HepG2 (cell line): Measurements from ENCODE around the gene ATXN7L3. TPM values are rescaled to one million over a fixed set of nuclear protein-coding genes. Genes with fewer than 3 reads are reported as not detected.

Experiments
- ATAC-seq: fragments of 200-7000 bp; cut with Tn5 transposase; 3 replicates; pipeline ENCODE4 v1.9.1; 2020; ENCODE audit warnings: mild to moderate bottlenecking, moderate library complexity
- BruUV-seq: library from RNA; stranded (reverse); fragments of 400-500 nt; replicated peaks from 2 replicates; lab custom pipeline; 2021; lab: Mats Ljungman, UMichigan
- CTCF ChIA-PET: fragments of 300-600 bp; formaldehyde crosslinking; extraction: SDS; loops from one replicate; lab custom pipeline; 2021; ENCODE audit warnings: low total read pairs, inconsistent platforms, low intra/inter-chr PET ratio; lab: Yijun Ruan, JAX
- POLR2A ChIA-PET: fragments of 350-600 bp; sonication (Branson Sonifier 250); formaldehyde crosslinking; loops from one replicate; lab custom pipeline; 2020; ENCODE audit warnings: antibody characterized with exemption, inconsistent platforms; lab: Yijun Ruan, JAX
- DNase-seq: peaks from one replicate; pipeline ENCODE4 v3.0.0-alpha.2; 2015; ENCODE audit warnings: low spot score
- FAIRE-seq: peaks from 3 replicates; lab custom pipeline; 2011; peaks lifted over from hg19 to GRCh38; lab: Jason Lieb, UNC
- H2AFZ ChIP-seq: one replicate; pipeline ENCODE4 v1.6.1; 2011; ENCODE audit warnings: low read length, inconsistent platforms
- H3K27ac ChIP-seq: fragments of 300-600 bp; 3 replicates; pipeline ENCODE4 v1.8.0; 2011; ENCODE audit warnings: mixed run types, mild to moderate bottlenecking, mixed read lengths, low read length, inconsistent platforms; ENCODE audit not compliant: insufficient read depth; ENCODE audit errors: extremely low read length
- H3K27me3 ChIP-seq, 2 experiments: fragments of 200-600 bp in 1 of 2; 2 replicates in 1 of 2; 3 replicates in 1 of 2; pipeline versions ENCODE4 v1.6.0 to v1.8.0; 2011; ENCODE audit warnings: low read length in 2 of 2, mild to moderate bottlenecking in 2 of 2, moderate library complexity in 2 of 2, inconsistent platforms in 1 of 2; ENCODE audit not compliant: insufficient read depth in 2 of 2, control insufficient read depth in 1 of 2
- H3K36me3 ChIP-seq, 2 experiments: fragments of 200-600 bp in 1 of 2; replicated peaks in 1 of 2; 2 replicates in 1 of 2; 3 replicates in 1 of 2; pipeline versions ENCODE4 v1.5.1 to v1.8.0; 2011; ENCODE audit warnings: low read length in 2 of 2, inconsistent platforms in 1 of 2; ENCODE audit not compliant: insufficient read depth in 2 of 2, control insufficient read depth in 1 of 2
- H3K4me1 ChIP-seq: 2 replicates; pipeline ENCODE4 v1.5.1; 2012; ENCODE audit warnings: low read length, inconsistent platforms; ENCODE audit not compliant: insufficient read depth
- H3K4me2 ChIP-seq: 2 replicates; pipeline ENCODE4 v1.6.0; 2011; ENCODE audit warnings: low read depth, low read length, inconsistent platforms
- H3K4me3 ChIP-seq, 3 experiments: fragments of 200-600 bp in 1 of 3; sonication (generic), shearing (Covaris generic) in 1 of 3; replicated peaks in 1 of 3; 2 replicates each; pipeline ENCODE4 v1.5.1; 2011 to 2016; ENCODE audit warnings: low read length in 3 of 3, inconsistent platforms in 2 of 3, low read depth in 2 of 3, mild to moderate bottlenecking in 2 of 3, control low read depth in 1 of 3, mixed read lengths in 1 of 3; ENCODE audit not compliant: insufficient read depth in 1 of 3
- H3K79me2 ChIP-seq: one replicate; pipeline ENCODE4 v1.6.1; 2011; ENCODE audit warnings: low read length, inconsistent platforms; ENCODE audit not compliant: insufficient read depth
- H3K9ac ChIP-seq: 2 replicates; pipeline ENCODE4 v1.6.0; 2011; ENCODE audit warnings: mild to moderate bottlenecking, low read depth, low read length, inconsistent platforms; ENCODE audit not compliant: insufficient read depth
- H3K9me3 ChIP-seq: 2 replicates; pipeline ENCODE4 v1.5.1; 2012; ENCODE audit warnings: mild to moderate bottlenecking, low read length
- H4K20me1 ChIP-seq: 2 replicates; pipeline ENCODE4 v1.6.0; 2011; ENCODE audit warnings: inconsistent platforms, mild to moderate bottlenecking, low read length, moderate library complexity; ENCODE audit not compliant: insufficient read depth
- AGO2 ChIP-seq: fragments of 200-400 bp; formaldehyde crosslinking; optimal IDR thresholded peaks from 2 replicates; pipeline ENCODE3; 2017; ENCODE audit warnings: mild to moderate bottlenecking, low read depth, low read length, moderate library complexity
- DNMT1 ChIP-seq: sonication (generic); formaldehyde crosslinking; IDR thresholded peaks from 2 replicates; pipeline ENCODE4 v1.5.1; 2020; ENCODE audit warnings: mild to moderate bottlenecking, missing genetic modification reagents
- EED ChIP-seq: sonication (generic); formaldehyde crosslinking; IDR thresholded peaks from 2 replicates; pipeline ENCODE4 v1.5.0; 2020; ENCODE audit warnings: mild to moderate bottlenecking, missing genetic modification reagents
- FOXP1 ChIP-seq, 2 experiments: fragments of 450-650 bp in 1 of 2; IDR thresholded peaks; 2 replicates each; pipeline ENCODE4 v1.6.1; 2017 to 2018; ENCODE audit warnings: antibody characterized with exemption in 1 of 2
- LCORL ChIP-seq, 2 experiments: fragments of 450-650 bp in 1 of 2; sonication (generic) in 1 of 2; formaldehyde crosslinking in 1 of 2; IDR thresholded peaks; 2 replicates each; pipeline versions ENCODE4 v1.5.0 to v1.6.1; 2017 to 2020; ENCODE audit warnings: antibody characterized with exemption in 1 of 2, missing genetic modification reagents in 1 of 2
- MIER2 ChIP-seq: IDR thresholded peaks from 2 replicates; pipeline ENCODE4 v1.6.1; 2016; ENCODE audit warnings: missing biosample characterization, missing genetic modification reagents
- NPAS2 ChIP-seq: sonication (generic); formaldehyde crosslinking; IDR thresholded peaks from 2 replicates; pipeline ENCODE4 v1.8.0; 2022; ENCODE audit warnings: mild to moderate bottlenecking, missing genetic modification reagents, borderline replicate concordance
- PHF5A ChIP-seq: IDR thresholded peaks from one replicate; pipeline ENCODE4 v1.6.1; 2018; ENCODE audit warnings: low read depth, missing genetic modification reagents; ENCODE audit not compliant: unreplicated experiment
- SAFB2 ChIP-seq: sonication (generic); formaldehyde crosslinking; IDR thresholded peaks from 2 replicates; pipeline ENCODE4 v1.5.1; 2020; ENCODE audit warnings: missing genetic modification reagents, low read depth, mild to moderate bottlenecking, borderline replicate concordance
- SUZ12 ChIP-seq: fragments of 150-350 bp; IDR thresholded peaks from 2 replicates; pipeline ENCODE4 v1.6.1; 2014; ENCODE audit warnings: low read depth, low read length
- TAF1 ChIP-seq: sonication (generic); formaldehyde crosslinking; IDR thresholded peaks from 2 replicates; pipeline ENCODE4 v1.4.0; 2020; ENCODE audit warnings: missing genetic modification reagents
- ZBTB38 ChIP-seq: sonication (generic); formaldehyde crosslinking; IDR thresholded peaks from 2 replicates; pipeline ENCODE4 v1.5.1; 2020; ENCODE audit warnings: mild to moderate bottlenecking, missing genetic modification reagents
- ZNF136 ChIP-seq: sonication (generic); formaldehyde crosslinking; IDR thresholded peaks from 2 replicates; pipeline ENCODE4 v1.8.1; 2022; ENCODE audit warnings: low read depth, mild to moderate bottlenecking, moderate library complexity, missing genetic modification reagents
- ZNF160 ChIP-seq: sonication (generic); formaldehyde crosslinking; IDR thresholded peaks from 2 replicates; pipeline ENCODE4 v1.8.0; 2022; ENCODE audit warnings: mild to moderate bottlenecking, inconsistent platforms, missing genetic modification reagents
- ZNF549 ChIP-seq: sonication (generic); formaldehyde crosslinking; IDR thresholded peaks from 2 replicates; pipeline ENCODE4 v1.5.0; 2020; ENCODE audit warnings: missing genetic modification reagents
- ZNF720 ChIP-seq: sonication (generic); formaldehyde crosslinking; IDR thresholded peaks from 2 replicates; pipeline ENCODE4 v1.4.0; 2020; ENCODE audit warnings: missing genetic modification reagents
- ZNF83 ChIP-seq: sonication (generic); formaldehyde crosslinking; IDR thresholded peaks from 2 replicates; pipeline ENCODE4 v1.4.0; 2020; ENCODE audit warnings: missing genetic modification reagents, mild to moderate bottlenecking, borderline replicate concordance
- ZNF839 ChIP-seq: sonication (generic); formaldehyde crosslinking; IDR thresholded peaks from 2 replicates; pipeline ENCODE4 v1.4.0; 2020; ENCODE audit warnings: missing genetic modification reagents, mild to moderate bottlenecking, borderline replicate concordance
- ZSCAN12 ChIP-seq: sonication (generic); formaldehyde crosslinking; IDR thresholded peaks from 2 replicates; pipeline ENCODE4 v1.9.0; 2021; ENCODE audit warnings: mild to moderate bottlenecking, missing genetic modification reagents
- ZZZ3 ChIP-seq: sonication (generic); formaldehyde crosslinking; IDR thresholded peaks from 2 replicates; pipeline ENCODE4 v1.4.0; 2020; ENCODE audit warnings: missing genetic modification reagents, mild to moderate bottlenecking, borderline replicate concordance
- WGBS: methylation state at CpG from one replicate; pipeline ENCODE4 v1.1.6; 2017; ENCODE audit warnings: low lambda C conversion rate; 5-methylcytosine and 5-hydroxymethylcytosine counted together
- in situ Hi-C: cut with HindIII; loops from 2 replicates; pipeline ENCODE4 v1.10.0; 2017; ENCODE audit warnings: low pct_unique_long_range_greater_than_20kb; ENCODE audit not compliant: extremely low pct_ligation_motif_present
- intact Hi-C: fragments of 100-400 bp; cut with micrococcal nuclease; formaldehyde crosslinking; loops from one replicate; pipeline ENCODE4 v1.10.0; 2022; ENCODE audit not compliant: unreplicated experiment
- polyA plus RNA-seq, 8 experiments: library from polyadenylated mRNA; depleted of rRNA in 3 of 8; stranded (reverse) in 7 of 8; unstranded in 1 of 8; fragments of >200 nt; fragmentation: Illumina TruSeq in 4 of 8; extraction: Trizol in 4 of 8; gene quantifications; 2 replicates each; pipeline versions ENCODE4 v1.2.1 to v1.2.3, GENCODE V29; 2011 to 2016; ENCODE audit warnings: low read depth in 4 of 8, missing spikeins in 1 of 8, mixed read lengths in 1 of 8; ENCODE audit not compliant: insufficient read depth in 1 of 8
- total RNA-seq, 5 experiments: library from RNA; depleted of rRNA; stranded (reverse); fragments of >200 nt; fragmentation: Illumina TruSeq; extraction: Trizol; gene quantifications; 2 replicates each; pipeline ENCODE4 v1.2.3, GENCODE V29; 2016; ENCODE audit warnings: low read depth in 1 of 5
- TF ChIP-seq, protein P1 (sequence below): sonication (generic); formaldehyde crosslinking; conservative IDR thresholded peaks from 2 replicates; pipeline ENCODE4 v1.4.0; 2020; ENCODE audit warnings: missing genetic modification reagents
- TF ChIP-seq, protein P2 (sequence below): sonication (generic); formaldehyde crosslinking; IDR thresholded peaks from 2 replicates; pipeline ENCODE4 v1.8.1; 2023; ENCODE audit warnings: mild to moderate bottlenecking, inconsistent platforms, moderate library complexity, missing genetic modification reagents, borderline replicate concordance
- TF ChIP-seq, protein P3 (sequence below): sonication (generic); formaldehyde crosslinking; IDR thresholded peaks from 2 replicates; pipeline ENCODE4 v1.5.0; 2020; ENCODE audit warnings: missing genetic modification reagents

Gene ATXN7L3
- total and polyA plus RNA-seq, 2 of the 13 experiments (the other 11 are each of a cell fraction or from before 2014, with no cell fraction given) = 44.5 to 59.1 TPM

DNA sequence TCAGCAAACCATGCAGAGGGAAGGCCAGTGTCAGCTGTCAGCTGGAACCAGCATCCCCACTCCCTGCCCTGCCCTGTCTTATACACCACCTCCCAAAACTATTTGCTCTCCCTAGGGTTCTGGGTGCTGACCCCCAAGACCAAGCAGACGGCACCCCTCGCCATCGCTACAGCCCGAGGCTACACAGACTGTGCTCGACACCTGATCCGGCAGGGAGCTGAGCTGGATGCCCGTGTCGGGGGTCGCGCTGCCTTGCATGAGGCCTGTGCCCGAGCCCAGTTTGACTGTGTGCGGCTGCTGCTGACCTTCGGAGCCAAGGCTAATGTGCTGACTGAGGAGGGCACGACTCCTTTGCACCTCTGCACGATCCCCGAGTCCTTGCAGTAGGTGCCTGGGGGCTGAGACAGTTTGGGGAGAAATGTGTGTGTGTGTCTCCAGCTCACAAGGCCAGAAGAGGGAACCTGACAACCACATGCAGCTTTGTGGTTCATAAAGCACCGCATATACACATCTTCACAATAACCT is 27.7 kb downstream of the ATXN7L3 start:
- H3K27me3 ChIP-seq = no peaks in the 10 kb centered on the region
- no peaks in the 10 kb centered on the region for H4K20me1 ChIP-seq
- ChIA-PET POLR2A (interaction anchor here (1.2 kb wide), 1 partner anchor 14 kb away, joined by 6 read pairs; the partner anchor contains the start of gene TMUB2), CTCF (no interaction called here)
- DNase-seq (no peak), ATAC-seq (no peak), FAIRE-seq (no peak)
- peaks cover 41% of the 10 kb centered on the region for H3K4me1 ChIP-seq
- no peak overlapping the region for H3K27ac ChIP-seq
- peaks cover 1 to 5% of the 10 kb centered on the region in 2 experiments; a peak in 2 of 5 replicates for H3K36me3 ChIP-seq
- 96% methylated on average over 8 of the region's 17 CpGs for WGBS
- H3K79me2 ChIP-seq = no peaks in the 10 kb centered on the region
- H2AFZ ChIP-seq = no peak overlapping the region
- in situ Hi-C loops = loop anchor here (5.0 kb wide), 1 partner anchor 230 kb away; the partner anchor contains the start of gene PPY
- H3K4me2 ChIP-seq = no peak overlapping the region
- no peak overlapping the region for H3K9ac ChIP-seq
- intact Hi-C loops = no loop called here
- H3K9me3 ChIP-seq = no peaks in the 10 kb centered on the region
- H3K4me3 ChIP-seq = no peak overlapping the region
- BruUV-seq = no TSS peak
- TF ChIP-seq ZNF839 (no peak), ZNF160 (CRISPR knock-in tag) (no peak), FOXP1 (IDR thresholded peaks at IDR 0.05) (no peak), FOXP1 (CRISPR knock-in tag; IDR thresholded peaks at IDR 0.05) (no peak), ZBTB38 (CRISPR knock-in tag) (peak; percentile 20; the same call in 1 of the 2 replicates), TAF1 (no peak), PHF5A (CRISPR knock-in tag) (no peak), ZSCAN12 (no peak), ZZZ3 (no peak), LCORL (IDR thresholded peaks at IDR 0.05) (no peak), LCORL (CRISPR knock-in tag; IDR thresholded peaks at IDR 0.05) (no peak), MIER2 (CRISPR knock-in tag) (no peak), ZNF720 (CRISPR knock-in tag) (no peak), ZNF83 (CRISPR knock-in tag) (no peak), ZNF136 (CRISPR knock-in tag) (no peak), SAFB2 (CRISPR knock-in tag) (0 out of 2 replicates have a peak, but pooled peaks have one; percentile 28), ZNF549 (CRISPR knock-in tag) (no peak), SUZ12 (no peak), AGO2 (peak; percentile 93), NPAS2 (CRISPR knock-in tag) (no peak), EED (CRISPR knock-in tag) (no peak), DNMT1 (CRISPR knock-in tag) (0 out of 2 replicates have a peak, but pooled peaks have one; percentile 46)
- TF ChIP-seq, protein P1, sequence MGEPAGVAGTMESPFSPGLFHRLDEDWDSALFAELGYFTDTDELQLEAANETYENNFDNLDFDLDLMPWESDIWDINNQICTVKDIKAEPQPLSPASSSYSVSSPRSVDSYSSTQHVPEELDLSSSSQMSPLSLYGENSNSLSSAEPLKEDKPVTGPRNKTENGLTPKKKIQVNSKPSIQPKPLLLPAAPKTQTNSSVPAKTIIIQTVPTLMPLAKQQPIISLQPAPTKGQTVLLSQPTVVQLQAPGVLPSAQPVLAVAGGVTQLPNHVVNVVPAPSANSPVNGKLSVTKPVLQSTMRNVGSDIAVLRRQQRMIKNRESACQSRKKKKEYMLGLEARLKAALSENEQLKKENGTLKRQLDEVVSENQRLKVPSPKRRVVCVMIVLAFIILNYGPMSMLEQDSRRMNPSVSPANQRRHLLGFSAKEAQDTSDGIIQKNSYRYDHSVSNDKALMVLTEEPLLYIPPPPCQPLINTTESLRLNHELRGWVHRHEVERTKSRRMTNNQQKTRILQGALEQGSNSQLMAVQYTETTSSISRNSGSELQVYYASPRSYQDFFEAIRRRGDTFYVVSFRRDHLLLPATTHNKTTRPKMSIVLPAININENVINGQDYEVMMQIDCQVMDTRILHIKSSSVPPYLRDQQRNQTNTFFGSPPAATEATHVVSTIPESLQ = no peak
- TF ChIP-seq, protein P2, sequence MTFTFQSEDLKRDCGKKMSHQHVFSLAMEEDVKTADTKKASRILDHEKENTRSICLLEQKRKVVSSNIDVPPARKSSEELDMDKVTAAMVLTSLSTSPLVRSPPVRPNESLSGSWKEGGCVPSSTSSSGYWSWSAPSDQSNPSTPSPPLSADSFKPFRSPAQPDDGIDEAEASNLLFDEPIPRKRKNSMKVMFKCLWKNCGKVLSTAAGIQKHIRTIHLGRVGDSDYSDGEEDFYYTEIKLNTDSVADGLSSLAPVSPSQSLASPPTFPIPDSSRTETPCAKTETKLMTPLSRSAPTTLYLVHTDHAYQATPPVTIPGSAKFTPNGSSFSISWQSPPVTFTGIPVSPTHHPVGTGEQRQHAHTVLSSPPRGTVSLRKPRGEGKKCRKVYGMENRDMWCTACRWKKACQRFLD (CRISPR knock-in tag) = no peak
- TF ChIP-seq, protein P3, sequence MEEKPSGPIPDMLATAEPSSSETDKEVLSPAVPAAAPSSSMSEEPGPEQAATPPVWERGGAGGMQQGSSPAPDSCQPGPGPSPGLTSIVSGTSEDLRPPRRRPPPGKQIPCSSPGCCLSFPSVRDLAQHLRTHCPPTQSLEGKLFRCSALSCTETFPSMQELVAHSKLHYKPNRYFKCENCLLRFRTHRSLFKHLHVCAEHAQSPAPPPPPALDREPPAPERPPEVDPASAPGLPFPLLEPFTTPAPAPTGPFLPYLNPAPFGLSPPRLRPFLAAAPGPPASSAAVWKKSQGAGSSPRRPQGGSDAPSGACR (CRISPR knock-in tag) = no peak
